ENCODE measurements around the gene RTL10. TPM values are rescaled to one million over a fixed set of nuclear protein-coding genes. Genes with fewer than 3 reads are reported as not detected.

Gene RTL10
- total RNA-seq, 4 donors from 2014 or later = 18.1 to 26.4 (median 23.7) TPM

GRCh38 chr22:19898145-19898544 lies 43.5 kb upstream of the RTL10 start:
- Histone ChIP-seq H3K27ac (no peak overlapping the region), H3K4me1 (no peaks in the 10 kb centered on the region), H3K9me3 (no peaks in the 10 kb centered on the region), H3K36me3 (peaks cover 3 to 17% of the 10 kb centered on the region in 2 donors), H3K27me3 (no peaks in the 10 kb centered on the region), H3K4me3 (replicated peaks in 1 of 3) (no peak overlapping the region)
- intact Hi-C loops (cut with DNase I) = no loop called here
- TF ChIP-seq POLR2A (IDR thresholded peaks at IDR 0.05) = no peak
- no peak for TF ChIP-seq CTCF (IDR thresholded peaks at IDR 0.05)
- WGBS, 2 donors = 87 to 98% methylated on average over 4 to 6 of the region's 7 CpGs
- DNase-seq = no peak

DNA sequence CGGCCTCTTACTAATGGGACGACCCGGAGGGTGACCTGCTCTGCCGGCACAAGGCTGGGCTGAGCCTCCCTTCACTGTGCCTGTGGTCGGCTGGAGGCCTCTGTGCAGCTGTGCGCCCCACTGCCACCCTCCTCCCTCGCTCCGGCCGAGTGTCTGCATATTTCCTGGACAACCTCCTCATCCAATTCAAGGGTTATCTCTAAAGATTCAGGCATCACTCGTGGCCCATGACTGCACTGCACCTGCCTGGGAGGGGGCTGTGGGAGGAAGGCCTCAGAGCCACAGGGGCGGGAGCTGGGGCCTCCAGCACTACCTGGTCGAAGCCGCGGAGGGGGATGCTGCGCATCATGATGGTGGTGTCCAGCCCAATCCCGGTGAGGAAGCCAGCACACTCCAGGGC lies 43.1 kb upstream of the RTL10 start:
- Histone ChIP-seq H3K27me3 (no peaks in the 10 kb centered on the region), H3K4me1 (no peaks in the 10 kb centered on the region), H3K36me3 (peaks cover 3 to 17% of the 10 kb centered on the region in 2 donors), H3K4me3 (replicated peaks in 1 of 3) (no peak overlapping the region), H3K27ac (no peak overlapping the region), H3K9me3 (no peaks in the 10 kb centered on the region)
- no peak for DNase-seq
- WGBS, 2 donors = 86 to 97% methylated on average over 1 to 16 of the region's 16 CpGs
- intact Hi-C loops (cut with DNase I) = no loop called here
- TF ChIP-seq POLR2A (IDR thresholded peaks at IDR 0.05) (no peak), CTCF (IDR thresholded peaks at IDR 0.05) (no peak)

DNA sequence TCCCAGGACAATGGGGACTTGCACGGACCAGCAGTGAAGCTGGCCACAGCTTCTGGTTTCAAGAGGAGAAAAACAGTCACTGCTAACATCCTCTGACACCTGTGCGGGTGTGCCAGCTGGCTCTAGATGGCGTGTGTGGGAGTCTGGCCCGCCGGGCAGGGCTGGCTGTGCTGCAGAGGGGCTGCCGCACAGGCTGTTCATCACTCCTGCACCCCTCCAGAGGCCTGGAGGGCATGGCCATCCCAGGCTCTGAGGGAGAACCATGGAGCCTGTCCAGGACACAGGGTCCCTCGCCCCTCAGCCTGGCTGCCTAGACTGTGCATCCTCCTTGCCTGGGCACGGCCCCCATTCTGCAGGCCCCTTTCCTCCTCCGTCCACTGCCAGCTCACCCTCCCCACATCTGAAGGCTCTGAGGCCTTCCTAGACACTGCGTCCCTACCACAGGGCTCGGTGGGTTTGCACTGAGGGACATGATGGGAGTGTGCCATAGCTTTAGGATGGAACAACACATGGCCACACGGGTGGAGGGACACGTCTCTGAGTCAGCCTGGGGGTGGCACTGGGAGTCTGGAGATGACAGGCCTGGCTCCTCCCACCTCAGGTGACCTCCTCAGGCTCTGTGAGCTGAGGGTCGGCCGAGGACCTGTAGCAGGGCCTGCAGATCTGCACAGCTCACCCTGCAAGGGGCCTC lies 42.1 kb upstream of the RTL10 start:
- DNase-seq = no peak
- peaks cover 3 to 17% of the 10 kb centered on the region in 2 donors for H3K36me3 ChIP-seq
- H3K9me3 ChIP-seq = no peaks in the 10 kb centered on the region
- no peaks in the 10 kb centered on the region for H3K27me3 ChIP-seq
- TF ChIP-seq POLR2A (IDR thresholded peaks at IDR 0.05) (no peak), CTCF (IDR thresholded peaks at IDR 0.05) (no peak)
- no peaks in the 10 kb centered on the region for H3K4me1 ChIP-seq
- no peak overlapping the region for H3K27ac ChIP-seq
- WGBS, 2 donors = 90 to 93% methylated on average over 6 to 12 of the region's 15 CpGs
- H3K4me3 ChIP-seq (replicated peaks in 1 of 3) = no peak overlapping the region
- intact Hi-C loops (cut with DNase I) = no loop called here

GRCh38 chr22:19895160-19895849 lies 40.6 kb upstream of the RTL10 start:
- no peaks in the 10 kb centered on the region for H3K9me3 ChIP-seq
- H3K4me1 ChIP-seq = no peaks in the 10 kb centered on the region
- H3K36me3 ChIP-seq = peaks cover 3 to 17% of the 10 kb centered on the region in 2 donors
- DNase-seq = no peak
- TF ChIP-seq POLR2A (IDR thresholded peaks at IDR 0.05) (no peak), CTCF (IDR thresholded peaks at IDR 0.05) (no peak)
- no peaks in the 10 kb centered on the region for H3K27me3 ChIP-seq
- H3K27ac ChIP-seq = no peak overlapping the region
- 92 to 96% methylated on average over 17 to 20 of the region's 23 CpGs for WGBS, 2 donors
- intact Hi-C loops (cut with DNase I) = no loop called here
- no peak overlapping the region for H3K4me3 ChIP-seq (replicated peaks in 1 of 3)

DNA sequence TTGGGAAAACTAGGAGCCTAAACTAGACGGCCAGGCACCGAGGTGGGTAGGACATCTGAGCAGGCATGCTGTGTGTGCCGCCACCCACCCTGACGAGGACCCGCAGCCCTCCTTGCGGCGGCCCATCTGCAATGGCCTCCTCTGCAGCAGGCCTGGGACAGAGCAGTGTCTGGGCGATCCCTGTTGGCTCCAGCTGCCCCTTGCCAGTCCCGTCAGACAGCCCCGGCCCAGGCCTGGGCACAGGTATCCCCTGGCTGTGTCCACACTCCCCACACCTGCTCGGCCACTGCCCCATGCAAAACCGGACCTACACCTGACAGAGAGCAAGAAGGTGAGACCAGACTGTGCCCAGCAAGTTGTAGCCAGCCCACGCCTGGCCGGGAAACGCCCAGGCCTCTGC lies 38.7 kb upstream of the RTL10 start:
- WGBS, 2 donors = 91 to 94% methylated on average over 13 to 15 of the region's 15 CpGs
- peaks cover 3 to 14% of the 10 kb centered on the region in 2 donors for H3K36me3 ChIP-seq

More for the DNA sequence above, 38.7 kb upstream of the RTL10 start:
- no peak overlapping the region for H3K27ac ChIP-seq
- no peaks in the 10 kb centered on the region for H3K9me3 ChIP-seq
- intact Hi-C loops (cut with DNase I) = no loop called here
- no peaks in the 10 kb centered on the region for H3K27me3 ChIP-seq
- TF ChIP-seq POLR2A (IDR thresholded peaks at IDR 0.05) = no peak
- TF ChIP-seq CTCF (IDR thresholded peaks at IDR 0.05) = no peak
- no peaks in the 10 kb centered on the region for H3K4me1 ChIP-seq
- no peak overlapping the region for H3K4me3 ChIP-seq (replicated peaks in 1 of 3)
- no peak for DNase-seq
